Neural progenitor cell (in vitro differentiated cells): ENCODE measurements around the gene OR2H2. TPM values are rescaled to one million over a fixed set of nuclear protein-coding genes. Genes with fewer than 3 reads are reported as not detected.

Experiments used
- DNase-seq: peaks from one replicate; pipeline ENCODE4 v3.0.0-alpha.2; 2016; ENCODE audit warnings: low spot score
- H2AFZ ChIP-seq: fragments of 200-600 bp; sonication (generic); replicated peaks from 2 replicates; pipeline ENCODE4 v1.6.1; 2016; ENCODE audit warnings: antibody characterized with exemption
- H3F3A ChIP-seq: fragments of 200-600 bp; sonication (generic); 2 replicates; pipeline ENCODE4 v1.6.1; 2016; ENCODE audit warnings: antibody characterized with exemption, low read depth
- H3K27ac ChIP-seq: fragments of 200-600 bp; sonication (generic); 2 replicates; pipeline ENCODE4 v1.5.1; 2016; ENCODE audit warnings: mild to moderate bottlenecking
- H3K27me3 ChIP-seq: fragments of 200-600 bp; sonication (generic); 2 replicates; pipeline ENCODE4 v1.6.1; 2016; ENCODE audit warnings: mild to moderate bottlenecking, moderate library complexity
- H3K36me3 ChIP-seq: fragments of 200-600 bp; sonication (generic); 2 replicates; pipeline ENCODE4 v1.5.1; 2016
- H3K4me1 ChIP-seq: fragments of 200-600 bp; sonication (generic); 2 replicates; pipeline ENCODE4 v1.6.1; 2016; ENCODE audit warnings: mixed run types
- H3K4me2 ChIP-seq: fragments of 200-600 bp; sonication (generic); 2 replicates; pipeline ENCODE4 v1.6.1; 2016
- H3K4me3 ChIP-seq: fragments of 200-600 bp; sonication (generic); 2 replicates; pipeline ENCODE4 v1.5.1; 2016
- H3K79me2 ChIP-seq: fragments of 200-600 bp; sonication (generic); 2 replicates; pipeline ENCODE4 v1.6.1; 2016; ENCODE audit warnings: low read depth
- H3K9ac ChIP-seq: fragments of 200-600 bp; sonication (generic); 2 replicates; pipeline ENCODE4 v1.6.1; 2016
- H3K9me3 ChIP-seq: fragments of 200-600 bp; sonication (generic); 2 replicates; pipeline ENCODE4 v1.5.1; 2016; ENCODE audit warnings: low read depth
- H4K20me1 ChIP-seq: fragments of 200-600 bp; sonication (generic); 2 replicates; pipeline ENCODE4 v1.6.1; 2016; ENCODE audit warnings: low read depth
- H3K27ac Mint-ChIP-seq: 3 replicates; pipeline ENCODE4 v1.8.0; 2021; ENCODE audit warnings: mixed read lengths
- H3K27me3 Mint-ChIP-seq: 2 replicates; pipeline ENCODE4 v1.8.0; 2022; ENCODE audit warnings: low read depth, mild to moderate bottlenecking, inconsistent platforms, moderate library complexity, mixed read lengths; ENCODE audit not compliant: insufficient read depth
- H3K36me3 Mint-ChIP-seq: 3 replicates; pipeline ENCODE4 v1.8.0; 2021; ENCODE audit warnings: mixed read lengths
- H3K4me1 Mint-ChIP-seq: 3 replicates; pipeline ENCODE4 v1.8.0; 2021; ENCODE audit warnings: mixed read lengths
- H3K4me3 Mint-ChIP-seq: 3 replicates; pipeline ENCODE4 v1.8.0; 2021; ENCODE audit warnings: mild to moderate bottlenecking, moderate library complexity, mixed read lengths
- H3K9me3 Mint-ChIP-seq: 3 replicates; pipeline ENCODE4 v1.8.0; 2020; ENCODE audit warnings: mixed read lengths
- EZH2 ChIP-seq: fragments of 200-600 bp; sonication (generic); IDR thresholded peaks from 2 replicates; pipeline ENCODE4 v1.6.1; 2017; ENCODE audit warnings: antibody characterized with exemption, mild to moderate bottlenecking, moderate library complexity
- EZH2phosphoT487 ChIP-seq: fragments of 200-600 bp; sonication (generic); IDR thresholded peaks from 2 replicates; pipeline ENCODE4 v1.6.1; 2017; ENCODE audit warnings: antibody characterized with exemption
- total RNA-seq: library from RNA; depleted of rRNA; stranded (reverse); fragments of >200 nt; gene quantifications from 2 replicates; pipeline ENCODE4 v1.2.3, GENCODE V29; 2015; ENCODE audit warnings: low replicate concordance
- TF ChIP-seq, protein P1 (sequence below): fragments of 200-600 bp; sonication (generic); IDR thresholded peaks from 2 replicates; pipeline ENCODE4 v1.5.1; 2017; ENCODE audit warnings: antibody characterized with exemption, mild to moderate bottlenecking

Gene OR2H2
- total RNA-seq, 1 donor from 2014 or later: not detected

DNA sequence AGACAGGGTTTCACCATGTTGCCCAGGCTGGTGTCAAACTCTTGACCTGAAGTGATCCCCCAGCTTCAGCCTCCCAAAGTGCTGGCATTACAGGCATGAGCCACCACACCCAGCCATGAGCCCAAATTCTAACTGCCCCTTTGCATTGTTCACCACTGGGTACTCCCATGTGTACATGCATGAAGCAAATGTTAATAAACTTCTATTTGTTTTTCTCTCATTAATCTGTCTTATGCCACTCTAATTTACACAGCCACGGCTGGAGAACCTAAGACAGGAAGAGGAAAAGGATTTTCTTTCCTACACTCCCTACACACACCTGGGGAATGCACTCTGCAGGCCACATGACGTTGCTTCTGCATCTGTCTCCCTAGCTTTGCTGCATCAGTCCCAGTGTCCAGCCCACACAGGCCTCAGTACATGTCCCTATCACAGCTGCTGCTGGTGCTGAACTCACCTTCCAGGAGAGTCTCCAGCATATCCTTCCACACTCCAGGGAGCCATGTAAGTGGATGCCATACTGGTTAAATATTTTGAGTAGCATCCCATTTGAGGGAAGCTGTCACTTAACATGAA lies 13.3 kb downstream of the OR2H2 start:
- peaks cover 8% of the 10 kb centered on the region for H3K4me1 ChIP-seq
- H3K36me3 Mint-ChIP-seq: peaks cover 19% of the 10 kb centered on the region
- no peak overlapping the region for H3K27ac Mint-ChIP-seq
- no peak for TF ChIP-seq EZH2phosphoT487
- no peak for TF ChIP-seq EZH2
- TF ChIP-seq, protein P1, sequence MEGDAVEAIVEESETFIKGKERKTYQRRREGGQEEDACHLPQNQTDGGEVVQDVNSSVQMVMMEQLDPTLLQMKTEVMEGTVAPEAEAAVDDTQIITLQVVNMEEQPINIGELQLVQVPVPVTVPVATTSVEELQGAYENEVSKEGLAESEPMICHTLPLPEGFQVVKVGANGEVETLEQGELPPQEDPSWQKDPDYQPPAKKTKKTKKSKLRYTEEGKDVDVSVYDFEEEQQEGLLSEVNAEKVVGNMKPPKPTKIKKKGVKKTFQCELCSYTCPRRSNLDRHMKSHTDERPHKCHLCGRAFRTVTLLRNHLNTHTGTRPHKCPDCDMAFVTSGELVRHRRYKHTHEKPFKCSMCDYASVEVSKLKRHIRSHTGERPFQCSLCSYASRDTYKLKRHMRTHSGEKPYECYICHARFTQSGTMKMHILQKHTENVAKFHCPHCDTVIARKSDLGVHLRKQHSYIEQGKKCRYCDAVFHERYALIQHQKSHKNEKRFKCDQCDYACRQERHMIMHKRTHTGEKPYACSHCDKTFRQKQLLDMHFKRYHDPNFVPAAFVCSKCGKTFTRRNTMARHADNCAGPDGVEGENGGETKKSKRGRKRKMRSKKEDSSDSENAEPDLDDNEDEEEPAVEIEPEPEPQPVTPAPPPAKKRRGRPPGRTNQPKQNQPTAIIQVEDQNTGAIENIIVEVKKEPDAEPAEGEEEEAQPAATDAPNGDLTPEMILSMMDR: no peak
- H2AFZ ChIP-seq: no peak overlapping the region
- no peaks in the 10 kb centered on the region for H3K9me3 ChIP-seq
- H3K4me2 ChIP-seq: no peak overlapping the region
- peaks cover 5% of the 10 kb centered on the region for H3F3A ChIP-seq
- H3K4me3 Mint-ChIP-seq: no peak overlapping the region
- H3K9ac ChIP-seq: no peak overlapping the region
- DNase-seq: no peak
- H3K27me3 ChIP-seq: no peaks in the 10 kb centered on the region
- H3K27me3 Mint-ChIP-seq: no peaks in the 10 kb centered on the region
- H3K27ac ChIP-seq: no peak overlapping the region
- H3K36me3 ChIP-seq: no peaks in the 10 kb centered on the region
- peaks cover 2% of the 10 kb centered on the region for H4K20me1 ChIP-seq
- H3K79me2 ChIP-seq: no peaks in the 10 kb centered on the region
- peaks cover 18% of the 10 kb centered on the region for H3K4me1 Mint-ChIP-seq
- H3K4me3 ChIP-seq: no peak overlapping the region
- H3K9me3 Mint-ChIP-seq: no peaks in the 10 kb centered on the region

DNA sequence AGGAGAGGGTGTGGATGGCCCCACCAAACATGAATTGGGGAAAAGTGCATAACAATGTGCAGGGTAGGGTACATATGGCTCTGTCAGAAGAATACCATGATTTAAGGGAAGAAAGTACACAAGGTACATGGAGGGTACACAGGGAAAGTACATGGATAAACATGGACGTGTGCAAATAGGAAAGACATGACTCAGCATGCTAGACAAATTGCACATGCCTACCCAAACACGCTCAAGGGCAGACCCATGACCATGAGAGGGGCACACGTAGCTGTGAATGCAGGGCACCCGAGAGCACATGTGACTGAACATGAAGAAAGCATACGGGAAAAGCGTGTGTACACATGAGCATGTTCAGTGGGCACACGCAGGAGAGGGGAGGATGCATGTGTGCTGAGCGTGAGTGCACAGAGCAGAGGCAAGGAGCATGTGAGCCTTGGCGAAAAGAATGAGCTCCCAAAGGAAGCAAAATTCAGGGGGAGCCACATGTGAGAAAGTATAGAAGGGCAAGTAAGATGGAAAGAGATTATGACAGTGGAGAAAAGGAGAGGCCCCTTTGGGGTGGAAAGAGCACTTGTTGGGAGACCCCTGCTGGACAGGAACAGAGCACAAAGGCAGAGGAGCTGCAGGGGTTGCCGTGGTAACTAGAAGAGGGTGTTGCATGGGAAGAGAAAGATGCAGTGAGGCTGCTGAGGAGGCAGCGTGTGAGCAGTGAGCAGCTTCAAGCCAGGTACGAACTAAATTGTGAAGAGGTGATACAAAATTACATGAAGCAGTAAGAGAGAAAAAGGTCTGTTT lies 17.8 kb downstream of the OR2H2 start:
- H3K4me2 ChIP-seq: peak overlapping the region; percentile 46
- no peak overlapping the region for H3K27ac ChIP-seq

DNA sequence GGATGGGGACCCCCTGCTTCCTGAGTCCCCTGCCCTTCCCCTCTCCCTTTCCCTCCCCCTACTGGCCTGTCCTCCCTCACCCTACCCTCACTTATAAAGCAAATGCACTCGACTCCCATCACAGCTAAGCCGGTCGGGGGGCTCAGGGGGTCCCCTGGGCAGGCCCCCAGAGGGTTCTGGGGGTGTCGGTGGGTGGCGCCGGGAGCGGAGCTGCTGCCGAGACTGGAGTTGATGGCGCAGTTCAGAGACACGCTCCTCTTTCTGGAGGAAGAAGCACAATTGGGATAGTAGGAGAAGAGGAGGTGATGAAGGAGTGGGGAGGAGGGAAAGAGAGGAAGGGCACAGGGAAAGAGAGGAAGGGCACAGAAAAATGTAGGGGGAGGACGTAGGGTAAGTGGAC lies 18.5 kb downstream of the OR2H2 start:
- Histone ChIP-seq H3K27ac (no peak overlapping the region), H3K4me1 (peaks cover 12% of the 10 kb centered on the region), H3K4me3 (no peak overlapping the region), H3K9me3 (no peaks in the 10 kb centered on the region), H3K27me3 (no peaks in the 10 kb centered on the region), H3F3A (peaks cover 5% of the 10 kb centered on the region), H2AFZ (no peak overlapping the region), H3K4me2 (peak overlapping the region; percentile 46), H4K20me1 (peaks cover 12% of the 10 kb centered on the region), H3K9ac (no peak overlapping the region), H3K79me2 (no peaks in the 10 kb centered on the region), H3K36me3 (no peaks in the 10 kb centered on the region)
- H3K4me1 Mint-ChIP-seq: peaks cover 24% of the 10 kb centered on the region
- TF ChIP-seq EZH2phosphoT487 (no peak), EZH2 (no peak)
- TF ChIP-seq, protein P1: no peak
- H3K27me3 Mint-ChIP-seq: peaks cover 2% of the 10 kb centered on the region
- H3K36me3 Mint-ChIP-seq: peaks cover 51% of the 10 kb centered on the region
- DNase-seq: no peak
- H3K4me3 Mint-ChIP-seq: no peak overlapping the region
- no peaks in the 10 kb centered on the region for H3K9me3 Mint-ChIP-seq
- no peak overlapping the region for H3K27ac Mint-ChIP-seq

More for the DNA sequence above, 17.8 kb downstream of the OR2H2 start:
- no peaks in the 10 kb centered on the region for H3K9me3 ChIP-seq
- TF ChIP-seq EZH2phosphoT487 (no peak), EZH2 (no peak)
- TF ChIP-seq, protein P1: peak; percentile 60
- peaks cover 5% of the 10 kb centered on the region for H3F3A ChIP-seq
- H3K36me3 ChIP-seq: no peaks in the 10 kb centered on the region
- peak; percentile 85 for DNase-seq
- no peaks in the 10 kb centered on the region for H3K79me2 ChIP-seq
- peak overlapping the region; percentile 1 for H3K4me3 Mint-ChIP-seq
- no peaks in the 10 kb centered on the region for H3K27me3 ChIP-seq
- peaks cover 24% of the 10 kb centered on the region for H3K4me1 Mint-ChIP-seq
- no peak overlapping the region for H3K9ac ChIP-seq
- H2AFZ ChIP-seq: no peak overlapping the region
- peaks cover 12% of the 10 kb centered on the region for H4K20me1 ChIP-seq
- H3K9me3 Mint-ChIP-seq: no peaks in the 10 kb centered on the region
- no peak overlapping the region for H3K4me3 ChIP-seq
- peaks cover 45% of the 10 kb centered on the region for H3K36me3 Mint-ChIP-seq
- H3K27ac Mint-ChIP-seq: no peak overlapping the region
- peaks cover 2% of the 10 kb centered on the region for H3K27me3 Mint-ChIP-seq
- peaks cover 12% of the 10 kb centered on the region for H3K4me1 ChIP-seq
